A549 treated with CpdA at 1 μM for 4 hours (cell line): Measurements from ENCODE around the gene TXNDC11. TPM values are rescaled to one million over a fixed set of nuclear protein-coding genes. Genes with fewer than 3 reads are reported as not detected.

ENCODE experiments used
- total RNA-seq: library from RNA; stranded (reverse); fragments of 200-300 nt; extraction: Qiagen RNA extraction; gene quantifications from 5 replicates; pipeline ENCODE4 v1.2.3, GENCODE V29; 2022; ENCODE audit warnings: low read depth

TXNDC11 gene
- 36.9 to 40.0 TPM (median 39.4 TPM) in 5 replicates for total RNA-seq

GRCh38 chr16:11742536-11743307, at the start of gene TXNDC11:
Gene TXNDC11 (minus strand): TSS chr16:11742857. CDS start chr16:11742730, 127 bp downstream.

GRCh38 chr16:11667824-11668622, 74.6 kb downstream of the TXNDC11 start, which contains the start of gene SNN:
Gene SNN (plus strand): TSS chr16:11668455. CDS start chr16:11676060, 7,605 bp downstream.

Other genes starting within 250 kb of the TXNDC11 start
- gene LITAF, start 155.9 kb downstream of the TXNDC11 start, total RNA-seq: 190 to 209 TPM (median 203 TPM) in 5 replicates
- gene SNN, start 74.4 kb downstream of the TXNDC11 start, total RNA-seq: 7.3 to 9.7 TPM (median 8.9 TPM) in 5 replicates
- gene ZC3H7A, start 54.4 kb upstream of the TXNDC11 start, total RNA-seq: 25.3 to 37.3 TPM (median 25.6 TPM) in 5 replicates
- gene RSL1D1, start 108.7 kb upstream of the TXNDC11 start, total RNA-seq: 217 to 294 TPM (median 237 TPM) in 5 replicates
- 190 to 228 TPM (median 205 TPM) in 5 replicates for gene GSPT1, start 173.1 kb upstream of the TXNDC11 start, total RNA-seq
- gene NPIPB2, start 199.2 kb upstream of the TXNDC11 start, total RNA-seq: 3.0 to 6.6 TPM (median 3.6 TPM) in 5 replicates
- gene TNFRSF17, start 222.4 kb upstream of the TXNDC11 start, total RNA-seq: not detected in 5 replicates
- 2.5 to 3.1 TPM (median 2.9 TPM) in 5 replicates for gene SNX29, start 233.9 kb upstream of the TXNDC11 start, total RNA-seq